Type B pancreatic cell (in vitro differentiated cells): ENCODE measurements around the gene CD320. TPM values are rescaled to one million over a fixed set of nuclear protein-coding genes. Genes with fewer than 3 reads are reported as not detected.
A peak's percentile ranks its signal among the peaks of the same experiment; 100 is the strongest.
"Not testable (repeated sequence)": the region's sequence is repeated elsewhere in the genome, so short reads cannot be mapped to it uniquely, and the experiment has no call there.

Experiments used
- DNase-seq: peaks from one replicate; pipeline ENCODE4 v3.0.0; 2021; ENCODE audit warnings: mixed read lengths; ENCODE audit not compliant: unreplicated experiment; ENCODE audit errors: extremely low spot score
- H3K27ac Mint-ChIP-seq: 2 replicates; pipeline ENCODE4 v1.8.0; 2021; ENCODE audit warnings: mild to moderate bottlenecking, mixed read lengths
- H3K27me3 Mint-ChIP-seq: 2 replicates; pipeline ENCODE4 v1.8.0; 2021; ENCODE audit warnings: mixed read lengths
- H3K36me3 Mint-ChIP-seq: 2 replicates; pipeline ENCODE4 v1.8.0; 2021; ENCODE audit warnings: mixed read lengths
- H3K4me1 Mint-ChIP-seq: one replicate; pipeline ENCODE4 v1.8.0; 2021; ENCODE audit warnings: mixed read lengths; ENCODE audit not compliant: unreplicated experiment
- H3K4me3 Mint-ChIP-seq: 2 replicates; pipeline ENCODE4 v1.8.0; 2021; ENCODE audit warnings: mild to moderate bottlenecking, mixed read lengths
- H3K9me3 Mint-ChIP-seq: 2 replicates; pipeline ENCODE4 v1.8.0; 2021; ENCODE audit warnings: mixed read lengths
- total RNA-seq: library from RNA; stranded (reverse); gene quantifications from 2 replicates; pipeline ENCODE4 v1.2.1, GENCODE V29; 2021; ENCODE audit warnings: low replicate concordance
- TF ChIP-seq, protein P1 (sequence below): fragments of 200-600 bp; sonication (generic); conservative IDR thresholded peaks from 2 replicates; pipeline ENCODE4 v1.5.0; 2021; ENCODE audit warnings: antibody characterized with exemption, mild to moderate bottlenecking

CD320 gene
- total RNA-seq, 1 donor from 2014 or later = 52.3 TPM

DNA sequence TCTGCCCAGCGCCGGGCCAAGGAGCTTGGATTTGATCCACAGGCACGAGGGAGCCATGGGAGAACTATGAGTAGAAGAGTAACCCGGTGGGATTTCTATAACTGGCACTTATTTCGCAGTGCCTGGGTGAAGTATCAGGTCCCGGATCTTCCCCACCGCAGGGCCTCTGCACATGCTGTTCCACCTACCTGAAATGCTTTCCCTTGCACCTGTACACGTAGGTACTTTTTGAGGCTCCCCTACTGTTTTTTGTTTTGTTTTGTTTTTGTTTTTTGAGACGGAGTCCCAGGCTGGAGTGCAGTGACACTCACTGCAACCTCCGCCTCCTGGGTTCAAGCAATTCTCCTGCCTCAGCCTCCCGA lies 35.3 kb upstream of the CD320 start:
- TF ChIP-seq, protein P1, sequence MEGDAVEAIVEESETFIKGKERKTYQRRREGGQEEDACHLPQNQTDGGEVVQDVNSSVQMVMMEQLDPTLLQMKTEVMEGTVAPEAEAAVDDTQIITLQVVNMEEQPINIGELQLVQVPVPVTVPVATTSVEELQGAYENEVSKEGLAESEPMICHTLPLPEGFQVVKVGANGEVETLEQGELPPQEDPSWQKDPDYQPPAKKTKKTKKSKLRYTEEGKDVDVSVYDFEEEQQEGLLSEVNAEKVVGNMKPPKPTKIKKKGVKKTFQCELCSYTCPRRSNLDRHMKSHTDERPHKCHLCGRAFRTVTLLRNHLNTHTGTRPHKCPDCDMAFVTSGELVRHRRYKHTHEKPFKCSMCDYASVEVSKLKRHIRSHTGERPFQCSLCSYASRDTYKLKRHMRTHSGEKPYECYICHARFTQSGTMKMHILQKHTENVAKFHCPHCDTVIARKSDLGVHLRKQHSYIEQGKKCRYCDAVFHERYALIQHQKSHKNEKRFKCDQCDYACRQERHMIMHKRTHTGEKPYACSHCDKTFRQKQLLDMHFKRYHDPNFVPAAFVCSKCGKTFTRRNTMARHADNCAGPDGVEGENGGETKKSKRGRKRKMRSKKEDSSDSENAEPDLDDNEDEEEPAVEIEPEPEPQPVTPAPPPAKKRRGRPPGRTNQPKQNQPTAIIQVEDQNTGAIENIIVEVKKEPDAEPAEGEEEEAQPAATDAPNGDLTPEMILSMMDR = no peak
- Mint-ChIP-seq H3K27me3 (peaks cover 51% of the 10 kb centered on the region), H3K36me3 (no peaks in the 10 kb centered on the region), H3K4me1 (peaks cover 3% of the 10 kb centered on the region), H3K9me3 (no peaks in the 10 kb centered on the region), H3K27ac (peak overlapping the region; percentile 55), H3K4me3 (peak overlapping the region; percentile 79)
- no peak for DNase-seq

GRCh38 chr19:8342684-8343482 lies 34.7 kb upstream of the CD320 start, which contains the start of gene KANK3:
KANK3 (minus strand) TSS chr19:8343262; CDS start chr19:8337828, 5,434 bp downstream.
- peaks cover 3% of the 10 kb centered on the region for H3K4me1 Mint-ChIP-seq

GRCh38 chr19:8342316-8342683 lies 34.1 kb upstream of the CD320 start:
- TF ChIP-seq, protein P1 = no peak
- H3K36me3 Mint-ChIP-seq = no peaks in the 10 kb centered on the region
- no peaks in the 10 kb centered on the region for H3K4me1 Mint-ChIP-seq
- H3K9me3 Mint-ChIP-seq = no peaks in the 10 kb centered on the region
- DNase-seq = no peak
- H3K27ac Mint-ChIP-seq = no peak overlapping the region
- H3K4me3 Mint-ChIP-seq = no peak overlapping the region
- H3K27me3 Mint-ChIP-seq = peaks cover 62% of the 10 kb centered on the region

More at GRCh38 chr19:8342684-8343482, 34.7 kb upstream of the CD320 start, which contains the start of gene KANK3:
- DNase-seq = peak; percentile 90
- Mint-ChIP-seq H3K27me3 (peaks cover 56% of the 10 kb centered on the region), H3K4me3 (peak within 1 kb of the TSS; percentile 79), H3K36me3 (no peaks in the 10 kb centered on the region), H3K9me3 (no peaks in the 10 kb centered on the region), H3K27ac (peak within 1 kb of the TSS; percentile 55)
- TF ChIP-seq, protein P1 = no peak

DNA sequence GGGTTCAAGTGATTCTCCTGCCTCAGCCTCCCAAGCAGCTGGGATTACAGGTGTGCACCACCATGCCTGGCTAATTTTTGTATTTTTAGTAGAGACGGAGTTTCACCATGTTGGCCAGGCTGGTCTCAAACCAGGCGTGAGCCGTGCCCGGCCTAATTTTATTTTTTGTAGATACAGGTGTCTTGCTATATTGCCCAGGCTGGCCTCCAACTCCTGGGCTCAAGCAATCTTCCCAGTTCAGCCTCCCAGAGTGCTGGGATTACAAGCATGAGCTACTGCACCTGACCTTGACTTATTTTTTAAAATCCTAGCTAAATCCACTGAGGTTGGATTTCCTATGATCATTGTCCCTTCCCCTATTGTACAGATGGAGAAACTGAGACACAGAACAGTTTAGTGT lies 33.3 kb upstream of the CD320 start:
- not testable (repeated sequence) for H3K36me3 Mint-ChIP-seq, H3K9me3 Mint-ChIP-seq, DNase-seq, H3K27ac Mint-ChIP-seq, H3K4me1 Mint-ChIP-seq, H3K4me3 Mint-ChIP-seq
- H3K27me3 Mint-ChIP-seq = peaks cover 68% of the 10 kb centered on the region

DNA sequence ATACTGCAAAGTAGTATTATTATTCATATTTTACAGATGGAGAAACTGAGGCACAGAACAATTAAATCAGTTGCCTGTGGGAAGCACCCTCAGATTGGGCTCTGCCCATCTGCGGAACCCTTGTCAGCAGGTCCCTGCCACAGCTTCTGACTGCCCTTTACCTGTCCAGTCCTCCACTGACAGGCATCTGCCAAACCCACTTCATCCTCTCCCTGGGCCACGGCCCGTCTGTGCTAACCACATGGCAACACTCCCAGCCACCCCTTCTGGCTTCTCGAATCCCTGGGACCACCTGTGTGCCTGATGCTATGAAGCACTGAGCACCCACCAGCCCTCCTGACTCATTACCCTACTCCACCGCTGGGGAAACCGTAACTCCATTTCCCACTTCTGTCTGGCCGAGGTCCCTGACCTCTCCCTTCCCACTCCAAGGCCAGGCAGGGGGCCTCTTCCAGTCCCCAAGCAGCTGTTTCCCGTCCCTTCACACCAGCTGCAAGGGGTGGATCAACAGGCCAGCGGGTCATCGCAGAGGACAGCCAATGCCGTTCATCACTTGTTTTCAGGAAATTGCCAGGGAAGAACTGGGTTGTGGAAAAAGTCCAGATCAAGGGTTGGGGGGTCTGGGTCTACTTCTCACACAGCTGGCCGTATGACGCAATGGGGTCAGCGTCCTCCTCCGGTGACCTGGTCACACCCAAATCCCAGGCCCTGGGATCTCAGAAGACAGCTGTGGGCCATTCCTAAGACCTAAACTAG lies 32.4 kb upstream of the CD320 start:
- no peak for DNase-seq
- no peak overlapping the region for H3K27ac Mint-ChIP-seq
- TF ChIP-seq, protein P1 = no peak
- no peak overlapping the region for H3K4me3 Mint-ChIP-seq
- no peaks in the 10 kb centered on the region for H3K36me3 Mint-ChIP-seq
- no peaks in the 10 kb centered on the region for H3K9me3 Mint-ChIP-seq
- H3K4me1 Mint-ChIP-seq = no peaks in the 10 kb centered on the region
- H3K27me3 Mint-ChIP-seq = peaks cover 76% of the 10 kb centered on the region

- TF ChIP-seq, protein P1 = no peak
- no peaks in the 10 kb centered on the region for H3K4me1 Mint-ChIP-seq
Measured at GRCh38 chr19:8338835-8339234, 30.7 kb upstream of the CD320 start.

More at GRCh38 chr19:8338835-8339234, 30.7 kb upstream of the CD320 start:
- Mint-ChIP-seq H3K27ac (no peak overlapping the region), H3K27me3 (peaks cover 75% of the 10 kb centered on the region), H3K36me3 (no peaks in the 10 kb centered on the region), H3K4me3 (no peak overlapping the region), H3K9me3 (no peaks in the 10 kb centered on the region)
- DNase-seq = no peak
